HG03045 (cell line): ENCODE measurements around the gene ZBTB21.

ENCODE experiments used
- ATAC-seq: cut with Tn5 transposase; IDR thresholded peaks from one replicate; pipeline ENCODE4 v1.9.1; 2021; ENCODE audit warnings: mild to moderate bottlenecking, moderate library complexity; ENCODE audit not compliant: unreplicated experiment

Gene ZBTB21

GRCh38 chr21:42021371-42022090 lies 11.4 kb upstream of the ZBTB21 start:
- no peak for ATAC-seq

GRCh38 chr21:42019706-42020105 lies 9.5 kb upstream of the ZBTB21 start:
- ATAC-seq = no peak

DNA sequence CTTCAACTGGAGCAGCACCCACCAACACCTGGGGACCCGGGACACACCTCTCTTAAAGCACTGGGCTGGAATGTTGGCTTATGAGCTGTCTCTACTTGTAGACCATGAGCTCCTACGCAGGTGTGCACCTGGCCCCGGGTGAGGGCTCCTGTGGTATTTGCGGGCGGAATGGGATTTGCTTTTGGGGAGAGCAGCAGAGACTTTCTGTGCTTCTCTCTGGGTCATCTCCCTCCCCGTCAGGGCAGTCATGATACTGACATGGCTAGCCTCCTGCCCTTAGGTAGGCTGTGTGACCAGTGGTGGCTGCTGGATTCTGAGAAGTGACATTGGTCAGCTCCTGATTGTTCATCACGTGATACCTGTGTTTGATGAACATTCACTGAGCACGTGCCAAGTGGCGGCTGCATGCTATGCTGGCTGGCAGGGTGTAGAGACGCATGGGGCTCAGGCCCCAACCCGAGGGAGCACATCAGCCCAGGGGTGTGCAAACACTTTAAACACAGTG lies 9.0 kb upstream of the ZBTB21 start:
- no peak for ATAC-seq

DNA sequence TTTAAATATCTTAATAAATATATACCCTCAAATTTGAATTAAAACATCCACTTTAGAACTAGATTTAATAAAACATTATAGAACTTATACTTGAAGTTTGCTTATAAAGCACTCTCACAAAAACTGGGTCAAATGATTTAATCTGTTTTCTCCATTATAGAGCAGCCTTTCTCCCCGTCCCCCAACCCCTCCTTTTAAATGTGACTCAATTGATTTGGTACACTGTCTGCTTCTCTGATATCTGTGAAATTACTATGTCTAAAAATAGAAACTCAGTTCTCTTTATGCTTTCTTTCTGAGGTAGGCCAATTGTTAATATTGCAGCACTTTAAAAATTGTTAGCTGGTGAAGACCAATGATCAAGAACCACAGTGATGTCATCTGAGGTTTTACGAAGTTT lies 6.9 kb upstream of the ZBTB21 start:
- ATAC-seq = no peak

DNA sequence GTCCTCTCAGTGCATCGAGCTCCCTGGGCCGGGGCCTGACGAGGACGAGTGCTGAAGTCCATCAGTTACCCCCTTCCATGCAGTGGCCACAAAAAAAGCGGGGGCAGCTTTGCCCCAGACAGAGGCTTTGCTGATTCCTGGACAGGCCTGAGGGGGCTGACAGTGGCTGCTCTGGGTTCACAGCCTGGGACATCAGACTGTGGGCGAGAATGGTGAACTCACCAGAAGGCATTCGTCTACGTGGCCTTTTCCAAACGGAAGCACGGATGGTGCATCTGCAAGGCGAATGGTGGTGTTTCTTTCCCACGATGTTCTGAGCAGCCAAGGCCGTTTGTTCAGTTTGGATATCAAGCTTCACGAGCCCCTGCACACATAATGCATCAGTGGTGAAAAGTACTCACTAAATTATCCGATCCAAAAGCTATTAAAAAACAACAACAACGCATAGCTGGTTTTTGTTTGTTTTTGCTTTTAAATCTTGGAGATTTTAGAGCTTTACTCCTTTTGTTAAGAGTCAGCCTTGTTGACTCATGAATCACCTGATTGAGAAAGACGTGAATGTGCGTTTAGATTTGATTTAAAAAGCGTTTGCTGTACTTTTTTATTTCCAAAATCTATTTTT lies 6.3 kb upstream of the ZBTB21 start:
- no peak for ATAC-seq

DNA sequence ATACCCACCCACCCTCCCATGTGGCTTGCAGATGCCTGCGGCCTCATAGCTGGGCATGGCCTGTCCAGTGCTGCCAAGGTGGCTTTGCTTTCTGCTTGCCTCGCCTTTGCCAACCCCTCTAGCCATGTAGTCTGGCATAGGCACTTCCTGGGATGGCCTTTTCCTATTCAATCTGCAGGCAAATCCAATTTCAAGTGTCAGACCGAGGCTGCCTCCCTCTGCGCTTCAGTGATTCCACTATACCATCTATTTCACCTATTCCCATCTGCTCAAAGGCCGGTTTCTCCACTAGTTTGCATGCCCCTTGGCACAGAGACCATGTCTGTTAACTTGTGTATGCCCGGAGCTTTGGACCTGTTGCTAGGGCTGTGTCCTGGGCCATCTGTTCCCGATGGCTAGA lies 3.8 kb upstream of the ZBTB21 start:
- no peak for ATAC-seq

- no peak for ATAC-seq
Measured at GRCh38 chr21:42013376-42013775, 3.2 kb upstream of the ZBTB21 start.

- no peak for ATAC-seq
Measured at GRCh38 chr21:42012763-42013329, 2.7 kb upstream of the ZBTB21 start.

- no peak for ATAC-seq
Measured at GRCh38 chr21:42012344-42012743, 2.2 kb upstream of the ZBTB21 start.

DNA sequence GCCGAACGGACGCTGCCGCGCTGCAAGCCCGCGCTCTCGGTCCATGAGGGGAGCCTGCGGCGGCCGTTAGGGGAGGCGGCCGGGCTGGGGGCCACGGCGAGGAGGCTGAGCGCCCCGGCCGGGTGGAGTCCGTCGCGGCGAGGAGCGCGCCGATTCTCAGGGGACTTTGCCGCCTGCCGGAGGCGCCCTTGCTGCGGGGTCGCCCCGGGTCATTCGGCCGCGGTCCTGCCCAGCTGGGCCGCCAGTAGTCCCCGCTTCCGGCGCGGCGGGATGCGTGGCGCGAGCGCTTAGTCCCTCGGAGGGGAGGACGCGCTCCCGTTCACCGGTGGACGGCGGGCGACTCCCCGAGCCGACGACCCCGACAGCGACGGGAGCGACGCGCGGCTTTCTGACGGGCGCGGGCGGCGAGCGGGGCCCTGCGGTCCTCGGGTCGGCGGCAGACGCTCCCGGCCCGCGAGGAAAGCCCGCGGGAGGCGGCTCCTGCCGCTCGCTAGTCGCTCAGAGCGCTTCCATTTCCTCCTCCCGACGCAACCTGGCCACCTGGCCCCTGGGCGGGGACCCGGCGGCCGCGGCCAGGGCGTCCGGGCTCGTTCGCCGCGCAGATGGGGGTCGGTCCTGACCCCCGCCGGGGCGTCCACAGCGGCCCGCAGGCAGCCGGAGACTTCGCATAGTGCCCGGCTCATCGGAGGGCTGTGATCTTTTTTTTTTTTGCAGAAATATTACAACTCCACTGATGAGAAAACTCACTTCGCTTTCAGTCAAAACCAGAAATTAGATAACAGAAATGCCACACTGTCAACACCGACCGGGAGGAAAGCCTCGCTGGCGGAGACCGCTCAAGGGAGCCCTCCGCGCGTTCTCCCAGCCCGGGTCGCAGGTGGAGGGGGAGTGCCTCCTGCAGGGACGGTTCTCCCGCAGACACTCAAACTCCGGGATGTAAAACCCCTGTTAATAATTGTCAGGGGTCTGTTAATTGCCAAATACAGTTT lies 641 bp upstream of the ZBTB21 start:
- peak; percentile 15 for ATAC-seq

DNA sequence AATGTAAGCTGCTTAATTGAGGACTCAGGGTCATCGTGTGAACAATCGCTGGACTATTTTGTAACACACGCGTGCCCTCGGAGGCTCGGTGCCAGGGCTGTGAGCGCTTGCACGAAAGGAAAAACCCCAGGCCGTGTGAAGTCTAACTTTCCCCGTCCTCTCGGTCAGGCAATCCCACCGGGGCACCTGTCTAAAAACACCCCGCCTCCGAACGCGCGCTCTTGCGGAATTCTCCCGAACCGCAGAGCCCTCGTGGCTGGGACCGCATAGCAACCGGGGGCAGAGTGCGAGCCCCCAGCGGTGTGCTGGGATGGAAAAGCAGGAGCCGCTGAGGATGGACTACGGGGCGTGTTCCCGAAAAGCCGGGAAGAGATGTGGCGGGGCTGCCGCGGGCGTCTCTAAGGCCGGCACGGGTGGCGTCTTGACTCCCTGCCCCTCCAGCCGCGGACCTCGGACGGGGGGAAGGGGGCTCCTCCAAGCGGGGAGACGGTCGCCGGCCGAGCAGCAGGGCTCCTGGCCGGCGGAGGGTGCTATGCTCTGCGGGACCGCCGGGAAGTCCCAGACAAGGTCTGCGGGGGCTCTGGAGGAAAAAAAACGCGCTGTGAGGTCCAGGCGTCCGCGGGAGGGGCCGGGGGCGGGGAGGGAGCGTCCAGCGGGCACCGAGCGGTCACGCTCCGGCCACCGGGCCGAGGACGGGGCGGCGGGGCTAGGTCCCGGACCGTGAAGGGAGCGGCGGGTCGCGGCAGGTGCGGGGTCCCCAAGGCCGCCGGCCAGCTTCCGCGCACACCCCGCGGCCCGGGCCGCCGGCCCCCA lies 936 bp downstream of the ZBTB21 start:
- peak; percentile 23 for ATAC-seq

GRCh38 chr21:42007356-42007940 lies 2.7 kb downstream of the ZBTB21 start:
- ATAC-seq = no peak

DNA sequence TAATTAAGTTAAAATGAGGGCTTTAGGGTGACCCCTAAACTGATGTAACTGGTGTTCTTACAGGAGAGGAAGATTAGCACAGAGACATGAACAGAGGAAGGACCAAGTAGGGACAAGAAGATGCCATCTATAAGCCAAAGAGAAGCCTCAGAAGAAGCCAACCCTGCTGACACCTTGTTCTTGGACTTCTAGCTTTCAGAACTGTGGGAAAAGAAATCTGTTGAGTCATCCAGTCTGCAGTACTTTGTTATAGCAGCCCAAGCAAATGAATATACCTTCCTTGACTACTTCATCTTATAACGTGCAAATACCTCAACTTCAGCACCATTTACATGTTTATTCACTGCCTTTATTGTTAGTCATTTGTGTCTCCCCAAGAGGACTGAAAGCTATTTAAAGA lies 3.4 kb downstream of the ZBTB21 start:
- ATAC-seq = no peak

- no peak for ATAC-seq
Measured at GRCh38 chr21:42004406-42005199, 5.6 kb downstream of the ZBTB21 start.

- ATAC-seq = no peak
Measured at GRCh38 chr21:42003051-42003461, 7.1 kb downstream of the ZBTB21 start.

GRCh38 chr21:42002421-42002958 lies 7.7 kb downstream of the ZBTB21 start:
- peak; percentile 76 for ATAC-seq

GRCh38 chr21:42001781-42002180 lies 8.4 kb downstream of the ZBTB21 start:
- no peak for ATAC-seq

- no peak for ATAC-seq
Measured at GRCh38 chr21:42000908-42001307, 9.3 kb downstream of the ZBTB21 start.

- no peak for ATAC-seq
Measured at GRCh38 chr21:41997657-41998056, 12.5 kb downstream of the ZBTB21 start.
